ENCODE data around the gene NLN.

DNA sequence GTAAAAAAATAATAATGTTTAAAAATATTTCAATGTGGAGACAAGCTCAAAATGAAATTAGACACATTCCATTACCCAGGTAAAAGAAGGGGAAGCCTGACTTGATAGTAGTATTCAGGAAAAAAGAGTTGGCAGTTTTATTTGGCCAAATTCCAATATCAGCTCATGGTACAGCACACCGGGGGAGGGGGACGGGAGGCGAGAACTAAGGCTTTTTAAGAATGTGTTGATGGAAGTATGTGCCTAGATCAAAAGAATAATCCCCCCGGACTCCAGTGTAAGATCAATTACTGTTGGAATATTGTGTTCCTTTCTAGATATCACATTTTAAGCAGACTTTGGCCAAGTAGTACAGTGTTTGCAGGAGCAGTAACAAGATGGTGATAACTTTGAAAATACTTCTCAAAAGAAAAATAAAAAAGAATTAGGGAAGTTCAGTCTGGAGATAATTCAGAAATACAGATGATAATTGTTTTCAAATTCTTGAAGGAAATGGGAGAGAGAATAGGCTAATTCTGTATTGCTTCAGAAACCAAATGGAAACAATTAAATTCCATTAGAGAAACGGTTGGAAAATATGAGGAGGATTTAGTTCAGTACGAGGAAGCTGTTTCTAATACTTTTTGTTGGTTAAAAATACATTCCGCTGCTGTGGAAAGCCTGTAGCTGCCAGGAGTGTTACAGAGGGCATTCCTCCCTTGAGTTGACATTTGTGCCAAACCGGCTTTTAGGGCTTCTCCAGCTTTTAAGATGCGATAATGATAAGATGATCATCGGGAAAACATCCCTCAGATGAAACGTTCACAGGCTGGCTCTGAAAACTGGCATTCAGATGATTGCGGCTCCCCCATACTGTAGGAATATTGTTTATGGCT is 106.3 kb downstream of the NLN start:
- TF ChIP-seq, protein P1, sequence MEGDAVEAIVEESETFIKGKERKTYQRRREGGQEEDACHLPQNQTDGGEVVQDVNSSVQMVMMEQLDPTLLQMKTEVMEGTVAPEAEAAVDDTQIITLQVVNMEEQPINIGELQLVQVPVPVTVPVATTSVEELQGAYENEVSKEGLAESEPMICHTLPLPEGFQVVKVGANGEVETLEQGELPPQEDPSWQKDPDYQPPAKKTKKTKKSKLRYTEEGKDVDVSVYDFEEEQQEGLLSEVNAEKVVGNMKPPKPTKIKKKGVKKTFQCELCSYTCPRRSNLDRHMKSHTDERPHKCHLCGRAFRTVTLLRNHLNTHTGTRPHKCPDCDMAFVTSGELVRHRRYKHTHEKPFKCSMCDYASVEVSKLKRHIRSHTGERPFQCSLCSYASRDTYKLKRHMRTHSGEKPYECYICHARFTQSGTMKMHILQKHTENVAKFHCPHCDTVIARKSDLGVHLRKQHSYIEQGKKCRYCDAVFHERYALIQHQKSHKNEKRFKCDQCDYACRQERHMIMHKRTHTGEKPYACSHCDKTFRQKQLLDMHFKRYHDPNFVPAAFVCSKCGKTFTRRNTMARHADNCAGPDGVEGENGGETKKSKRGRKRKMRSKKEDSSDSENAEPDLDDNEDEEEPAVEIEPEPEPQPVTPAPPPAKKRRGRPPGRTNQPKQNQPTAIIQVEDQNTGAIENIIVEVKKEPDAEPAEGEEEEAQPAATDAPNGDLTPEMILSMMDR (IDR thresholded peaks at IDR 0.05; ENCODE audit: low read length) = no peak
- no peak for TF ChIP-seq EZH2 (optimal IDR thresholded peaks at IDR 0.05; ENCODE audit: low read depth, low read length)
